Ascending aorta (tissue), 2 donors: ENCODE data around the gene ZBTB20. TPM values are rescaled to one million over a fixed set of nuclear protein-coding genes. Genes with fewer than 3 reads are reported as not detected.

Experiments
- DNase-seq, 2 donors: peaks; one replicate each; pipeline ENCODE4 v3.0.0-alpha.2; 2019; ENCODE audit warnings: low spot score in 2 of 2
- H3K27ac ChIP-seq, 2 donors: fragments of 200-600 bp; sonication (generic); one replicate each; pipeline ENCODE4 v1.5.1; 2016 to 2017; ENCODE audit warnings: mild to moderate bottlenecking in 1 of 2
- H3K27me3 ChIP-seq: fragments of 200-600 bp; sonication (generic); one replicate; pipeline ENCODE4 v1.5.1; 2017
- H3K36me3 ChIP-seq, 2 donors: fragments of 200-600 bp; sonication (generic); one replicate each; pipeline ENCODE4 v1.5.1; 2016
- H3K4me1 ChIP-seq, 2 donors: fragments of 200-600 bp; sonication (generic); one replicate each; pipeline ENCODE4 v1.5.1; 2016 to 2017; ENCODE audit warnings: mild to moderate bottlenecking in 1 of 2
- H3K4me3 ChIP-seq, 2 donors: fragments of 200-600 bp; sonication (generic); one replicate each; pipeline ENCODE4 v1.5.1; 2016 to 2017; ENCODE audit warnings: mild to moderate bottlenecking in 1 of 2
- H3K9me3 ChIP-seq, 2 donors: fragments of 200-600 bp; sonication (generic); one replicate each; pipeline ENCODE4 v1.5.1; 2016
- intact Hi-C: fragments of 100-400 bp; cut with DNase I; formaldehyde crosslinking; loops from one replicate; pipeline ENCODE4 v1.15.1; 2023
- total RNA-seq: library from RNA; depleted of rRNA; stranded (reverse); fragments of >200 nt; gene quantifications from one replicate; pipeline ENCODE4 v1.1.0, GENCODE V29; 2016
- TF ChIP-seq, protein P1 (sequence below), 3 experiments: fragments of 200-600 bp in 2 of 3; fragments of 450-650 bp in 1 of 3; sonication (generic) in 2 of 3; IDR thresholded peaks; one replicate each; pipeline ENCODE4 v1.5.1; 2016 to 2019; ENCODE audit warnings: antibody characterized with exemption in 3 of 3, mild to moderate bottlenecking in 1 of 3, moderate library complexity in 1 of 3

Gene ZBTB20
- total RNA-seq, 1 donor from 2014 or later: 60.3 TPM

DNA sequence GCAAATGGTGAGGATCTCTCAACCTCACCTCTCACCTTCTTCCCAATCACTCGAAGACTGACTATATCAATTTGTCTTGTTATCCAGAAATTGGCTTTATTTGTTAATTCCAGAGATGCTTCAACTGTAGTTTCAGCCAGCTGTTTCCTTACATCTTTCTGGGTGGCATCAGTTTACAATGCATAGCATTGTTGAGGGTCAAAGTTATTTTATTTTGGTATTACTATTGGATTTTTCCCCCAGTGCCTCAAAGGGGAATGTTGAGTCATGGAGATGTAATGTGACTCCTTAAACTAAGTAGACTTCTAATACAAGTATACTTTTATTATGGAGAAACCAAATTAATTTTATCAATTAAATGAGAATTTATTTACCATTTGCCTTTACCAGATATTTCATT, 501.7 kb downstream of the ZBTB20 start:
- intact Hi-C loops: no loop called here
- peaks cover 0 to 5% of the 10 kb centered on the region in 2 donors for H3K4me1 ChIP-seq
- no peak overlapping the region for H3K27ac ChIP-seq
- no peaks in the 10 kb centered on the region for H3K9me3 ChIP-seq
- DNase-seq: no peak
- TF ChIP-seq, protein P1, sequence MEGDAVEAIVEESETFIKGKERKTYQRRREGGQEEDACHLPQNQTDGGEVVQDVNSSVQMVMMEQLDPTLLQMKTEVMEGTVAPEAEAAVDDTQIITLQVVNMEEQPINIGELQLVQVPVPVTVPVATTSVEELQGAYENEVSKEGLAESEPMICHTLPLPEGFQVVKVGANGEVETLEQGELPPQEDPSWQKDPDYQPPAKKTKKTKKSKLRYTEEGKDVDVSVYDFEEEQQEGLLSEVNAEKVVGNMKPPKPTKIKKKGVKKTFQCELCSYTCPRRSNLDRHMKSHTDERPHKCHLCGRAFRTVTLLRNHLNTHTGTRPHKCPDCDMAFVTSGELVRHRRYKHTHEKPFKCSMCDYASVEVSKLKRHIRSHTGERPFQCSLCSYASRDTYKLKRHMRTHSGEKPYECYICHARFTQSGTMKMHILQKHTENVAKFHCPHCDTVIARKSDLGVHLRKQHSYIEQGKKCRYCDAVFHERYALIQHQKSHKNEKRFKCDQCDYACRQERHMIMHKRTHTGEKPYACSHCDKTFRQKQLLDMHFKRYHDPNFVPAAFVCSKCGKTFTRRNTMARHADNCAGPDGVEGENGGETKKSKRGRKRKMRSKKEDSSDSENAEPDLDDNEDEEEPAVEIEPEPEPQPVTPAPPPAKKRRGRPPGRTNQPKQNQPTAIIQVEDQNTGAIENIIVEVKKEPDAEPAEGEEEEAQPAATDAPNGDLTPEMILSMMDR (IDR thresholded peaks at IDR 0.05): no peak
- no peaks in the 10 kb centered on the region for H3K27me3 ChIP-seq
- no peak overlapping the region for H3K4me3 ChIP-seq
- H3K36me3 ChIP-seq: no peaks in the 10 kb centered on the region

DNA sequence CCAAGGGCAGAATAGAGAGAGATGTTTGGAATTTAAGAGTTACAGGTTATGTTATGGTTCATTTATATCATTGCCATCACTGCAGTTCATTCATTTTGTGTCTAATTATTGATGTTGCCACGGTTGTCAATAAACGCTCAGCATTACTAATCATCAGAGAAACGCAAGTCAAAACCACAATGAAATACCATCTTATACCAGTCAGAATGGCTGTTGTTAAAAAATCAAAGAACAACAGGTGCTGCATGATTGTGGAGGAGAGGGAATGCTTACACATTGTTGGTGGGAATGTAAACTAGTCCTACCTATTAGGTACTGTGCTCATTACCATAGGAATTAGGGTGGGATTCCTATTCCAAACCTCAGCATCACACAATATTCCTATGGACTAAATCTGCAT, 502.7 kb downstream of the ZBTB20 start:
- Histone ChIP-seq H3K4me3 (no peak overlapping the region), H3K4me1 (no peaks in the 10 kb centered on the region), H3K9me3 (no peaks in the 10 kb centered on the region), H3K27me3 (no peaks in the 10 kb centered on the region), H3K36me3 (no peaks in the 10 kb centered on the region), H3K27ac (no peak overlapping the region)
- DNase-seq: no peak
- intact Hi-C loops: no loop called here
- TF ChIP-seq, protein P1 (IDR thresholded peaks at IDR 0.05): no peak

DNA sequence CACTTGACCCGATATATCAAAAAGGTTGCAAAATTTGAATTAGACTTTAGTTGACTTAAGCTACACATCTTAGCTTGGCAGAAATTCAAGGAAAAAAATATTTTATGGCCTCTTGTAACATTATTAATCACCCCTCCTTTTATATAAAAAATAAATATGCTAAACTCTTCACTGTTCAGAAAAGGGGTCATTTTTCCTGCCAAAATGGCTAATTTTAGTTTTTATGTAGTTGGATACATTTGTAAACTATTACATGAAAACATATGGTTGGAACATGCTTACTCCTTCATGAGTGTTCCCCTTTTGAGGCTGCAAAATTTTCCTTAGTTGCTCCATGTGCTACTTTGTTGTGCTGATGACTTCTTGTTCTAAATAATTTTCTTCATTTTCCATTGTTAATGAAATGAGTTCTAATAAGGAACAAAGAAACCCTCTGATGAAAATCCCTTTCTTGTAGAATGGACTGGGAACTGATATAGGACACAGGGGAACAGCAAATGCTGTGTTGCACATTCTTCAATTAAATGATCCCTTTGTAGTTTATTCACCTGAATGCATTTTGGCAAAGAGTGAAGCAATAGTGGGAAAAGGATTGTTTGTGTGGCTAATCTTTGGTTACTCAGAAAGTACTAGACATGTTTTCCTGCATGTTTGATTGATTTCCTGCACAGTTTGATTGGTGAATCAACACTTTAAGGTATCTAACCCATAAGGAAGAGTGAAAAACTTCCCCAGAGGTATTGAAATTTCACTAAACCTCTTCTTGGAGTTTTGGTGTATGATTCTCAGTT, 503.9 kb downstream of the ZBTB20 start:
- no peak overlapping the region for H3K4me3 ChIP-seq
- TF ChIP-seq, protein P1 (IDR thresholded peaks at IDR 0.05): no peak
- H3K4me1 ChIP-seq: no peaks in the 10 kb centered on the region
- no peaks in the 10 kb centered on the region for H3K27me3 ChIP-seq
- H3K36me3 ChIP-seq: no peaks in the 10 kb centered on the region
- no peak overlapping the region for H3K27ac ChIP-seq
- DNase-seq: no peak
- no peaks in the 10 kb centered on the region for H3K9me3 ChIP-seq
- intact Hi-C loops: no loop called here

DNA sequence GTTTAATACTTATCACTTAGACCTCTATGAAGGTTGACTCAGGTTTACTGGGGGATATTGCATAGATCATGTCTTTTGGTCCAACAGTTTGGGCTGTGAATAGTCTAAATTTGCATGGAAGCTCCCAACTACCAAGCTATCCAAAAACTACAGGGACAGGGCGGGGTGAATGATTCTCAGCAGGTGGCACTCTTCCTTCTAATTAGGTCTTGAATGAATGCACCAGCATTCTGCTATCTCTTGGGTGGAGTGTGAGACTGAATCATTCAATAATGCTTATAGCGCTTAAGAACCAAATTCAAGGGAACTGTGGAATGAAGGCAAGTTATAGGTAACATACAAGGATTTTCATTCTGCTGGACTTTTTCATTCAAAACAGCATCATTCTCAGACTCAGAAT, 507.0 kb downstream of the ZBTB20 start:
- no peak for DNase-seq
- intact Hi-C loops: no loop called here
- no peaks in the 10 kb centered on the region for H3K4me1 ChIP-seq
- no peaks in the 10 kb centered on the region for H3K36me3 ChIP-seq
- H3K9me3 ChIP-seq: peaks cover 0 to 11% of the 10 kb centered on the region in 2 donors
- no peak overlapping the region for H3K4me3 ChIP-seq
- H3K27ac ChIP-seq: no peak overlapping the region
- H3K27me3 ChIP-seq: no peaks in the 10 kb centered on the region
- TF ChIP-seq, protein P1 (IDR thresholded peaks at IDR 0.05): no peak

DNA sequence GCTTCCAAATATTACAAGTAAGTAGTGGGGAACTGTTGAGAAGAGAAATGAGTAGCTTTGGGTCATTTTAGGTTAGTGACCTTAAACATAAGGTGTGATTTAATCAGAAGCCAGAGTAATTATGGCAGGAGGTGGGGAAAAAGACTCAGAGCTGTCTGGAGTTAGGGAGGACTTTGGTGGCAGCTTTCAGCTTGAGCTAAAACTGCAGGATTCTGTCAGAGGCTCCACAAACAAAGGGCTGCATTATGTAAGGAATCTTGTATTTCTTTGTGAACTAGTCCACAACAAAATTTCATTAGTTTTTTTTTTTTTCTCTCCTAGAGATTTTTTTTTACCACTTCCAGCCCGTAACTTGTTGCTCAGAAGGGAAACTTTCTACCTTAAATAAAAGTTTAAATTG, 507.9 kb downstream of the ZBTB20 start:
- TF ChIP-seq, protein P1 (IDR thresholded peaks at IDR 0.05): no peak
- intact Hi-C loops: no loop called here

More for the DNA sequence above, 507.9 kb downstream of the ZBTB20 start:
- Histone ChIP-seq H3K4me3 (no peak overlapping the region), H3K4me1 (no peaks in the 10 kb centered on the region), H3K36me3 (no peaks in the 10 kb centered on the region), H3K9me3 (peaks cover 0 to 11% of the 10 kb centered on the region in 2 donors), H3K27me3 (no peaks in the 10 kb centered on the region), H3K27ac (no peak overlapping the region)
- no peak for DNase-seq
